Measurements from ENCODE around the gene GFY.

The GFY gene, protein sequence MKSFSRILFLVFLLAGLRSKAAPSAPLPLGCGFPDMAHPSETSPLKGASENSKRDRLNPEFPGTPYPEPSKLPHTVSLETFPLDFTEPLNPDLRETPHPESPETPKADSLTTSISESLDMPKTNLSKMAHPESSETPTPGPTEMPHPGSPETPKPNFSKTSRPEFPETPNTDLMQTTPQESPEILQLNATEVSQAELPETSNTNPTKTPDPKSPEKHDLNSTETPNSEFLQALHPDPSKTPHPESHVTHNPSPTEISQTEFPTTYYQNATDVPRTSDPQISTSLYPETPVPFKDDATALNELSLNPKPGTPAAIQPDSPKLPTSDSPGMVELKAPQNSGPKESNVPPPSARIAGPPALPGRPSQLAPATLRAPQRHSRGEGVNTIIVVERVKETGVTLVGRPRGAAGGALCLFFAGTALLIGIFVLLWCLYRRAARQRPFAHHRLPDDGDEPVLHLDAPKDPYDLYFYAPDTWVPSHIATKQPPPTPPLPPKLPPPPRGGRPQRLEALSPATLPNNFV

DNA sequence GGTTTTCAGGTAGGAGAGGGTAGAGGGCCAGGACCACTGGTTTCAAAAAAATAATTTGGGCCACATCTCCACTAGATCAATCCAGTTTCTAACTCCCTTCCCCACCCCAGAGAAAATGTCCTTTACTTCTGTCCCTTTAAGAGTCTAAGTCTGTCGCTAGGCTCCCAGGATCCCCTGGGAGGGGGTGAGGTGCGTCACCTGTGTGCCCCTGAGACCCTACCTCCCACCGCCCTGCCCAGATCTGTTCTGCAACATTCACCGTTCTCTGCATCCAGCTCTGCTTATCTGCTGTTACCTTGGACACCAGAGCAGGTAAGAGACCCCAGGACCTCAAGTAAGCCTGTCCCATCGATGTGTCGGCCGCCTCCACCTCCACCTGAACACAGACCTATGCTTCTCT is at the start of gene GFY:
TSS of gene GFY (plus strand) at position 211 of the 400 bp plus-strand sequence. CDS start 1,043 bp downstream, outside the sequence.
- DNase-seq (ENCODE audit: low read depth in 2 of 2): no peak

DNA sequence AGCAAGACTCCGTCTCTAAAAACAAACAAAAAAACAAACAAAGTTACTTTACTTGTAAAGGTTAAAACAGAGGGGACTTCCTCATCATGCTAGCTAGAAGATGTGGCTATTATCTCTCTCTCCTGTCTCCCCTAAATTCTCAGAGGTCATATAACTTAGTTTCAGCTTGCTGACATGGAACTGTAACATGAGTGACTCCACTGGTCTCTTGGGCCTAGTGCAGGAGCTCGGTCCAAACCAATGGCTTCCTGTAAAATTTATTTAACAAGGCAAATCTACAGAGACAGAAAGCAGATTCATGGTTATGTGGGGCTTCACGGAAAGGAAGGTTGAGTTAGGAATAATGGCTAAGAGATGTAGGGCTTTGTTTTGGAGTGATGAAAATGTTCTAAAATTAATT is 46.7 kb upstream of the GFY start:
- DNase-seq (ENCODE audit: low read depth in 2 of 2): no peak

DNA sequence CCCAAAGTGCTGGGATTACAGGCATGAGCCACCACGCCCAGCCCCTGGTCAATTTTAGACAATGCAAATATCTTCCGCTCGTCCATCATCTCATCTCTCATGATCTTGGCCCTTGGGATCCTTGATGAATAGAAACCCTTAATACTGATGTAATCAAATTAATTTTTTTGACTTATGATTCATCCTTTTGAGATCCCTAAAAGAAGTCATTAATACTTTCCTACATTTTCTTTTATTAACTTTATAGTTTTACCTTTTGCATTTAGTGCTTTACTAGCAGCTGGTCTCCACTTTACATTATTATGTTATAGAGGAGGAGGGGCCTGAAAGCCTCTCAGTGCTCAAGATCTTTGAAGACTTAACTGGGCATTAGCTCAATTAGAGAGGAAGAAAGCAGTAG is 44.8 kb upstream of the GFY start:
- DNase-seq (ENCODE audit: low read depth in 2 of 2): no peak

DNA sequence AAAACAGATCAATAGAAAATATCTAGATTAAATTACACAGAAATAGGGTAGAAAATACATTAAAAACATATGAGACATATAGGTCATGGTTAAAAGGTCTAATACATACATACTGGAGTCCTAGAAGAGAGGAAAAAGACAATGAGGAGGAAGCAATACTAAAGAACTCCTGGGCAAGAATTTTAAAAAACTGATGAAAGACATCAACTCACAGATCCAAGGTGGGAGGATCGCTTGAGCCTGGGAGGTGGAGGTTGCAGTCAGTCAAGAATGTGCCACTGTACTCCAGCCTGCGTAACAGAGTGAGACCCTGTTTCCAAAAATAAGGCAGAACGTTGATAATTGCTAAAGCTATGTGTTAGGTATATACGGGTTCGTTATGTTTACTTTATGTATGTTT is 42.5 kb upstream of the GFY start:
- no peak for DNase-seq (ENCODE audit: low read depth in 2 of 2)

DNA sequence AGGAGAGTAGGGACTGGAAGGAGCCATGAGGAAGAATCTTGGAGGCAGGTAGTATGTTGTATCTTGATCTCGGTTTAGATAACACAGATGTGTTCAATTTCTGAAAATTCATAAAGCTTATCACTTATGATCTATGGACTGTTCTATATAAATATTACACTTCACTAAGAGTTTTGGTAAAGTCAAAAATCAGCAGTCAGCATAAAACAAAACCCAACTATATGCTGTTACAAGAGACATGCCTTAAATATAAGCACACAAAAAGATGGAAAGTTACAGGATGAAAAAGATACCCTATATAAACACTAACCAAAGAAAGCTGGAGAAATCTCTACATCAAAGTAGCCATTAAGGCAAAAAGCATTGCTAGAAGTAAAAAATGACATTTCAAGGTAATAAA is 41.6 kb upstream of the GFY start:
- no peak for DNase-seq (ENCODE audit: low read depth in 2 of 2)

- peak; percentile 80 to 86 for DNase-seq (ENCODE audit: low read depth in 2 of 2)
Measured at GRCh38 chr19:49387936-49388372, 37.2 kb upstream of the GFY start, which contains the start of gene KASH5. TSS of gene KASH5 (plus strand) at chr19:49388249. CDS start at chr19:49390884, 2,635 bp downstream.

DNA sequence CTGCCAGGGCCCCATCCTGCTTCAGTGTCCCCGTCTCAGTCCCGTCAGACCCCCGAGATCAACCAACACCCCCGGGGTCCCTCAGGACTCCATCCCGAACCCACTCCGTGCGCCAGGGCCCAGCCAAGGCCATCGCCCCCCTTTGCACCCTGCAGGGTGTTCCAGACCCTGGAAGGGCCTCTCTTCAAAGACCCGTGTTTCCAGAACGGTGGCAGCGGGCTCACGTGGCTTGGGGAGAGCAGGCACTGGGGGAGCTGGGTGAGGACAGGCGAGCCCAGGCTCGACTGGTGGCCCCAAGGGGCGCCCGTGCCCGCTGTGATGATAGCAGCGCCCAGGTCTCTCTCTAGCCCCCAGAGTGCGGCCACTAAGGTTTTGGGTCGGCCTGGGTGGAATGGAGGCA is 35.8 kb upstream of the GFY start:
- no peak for DNase-seq (ENCODE audit: low read depth in 2 of 2)

DNA sequence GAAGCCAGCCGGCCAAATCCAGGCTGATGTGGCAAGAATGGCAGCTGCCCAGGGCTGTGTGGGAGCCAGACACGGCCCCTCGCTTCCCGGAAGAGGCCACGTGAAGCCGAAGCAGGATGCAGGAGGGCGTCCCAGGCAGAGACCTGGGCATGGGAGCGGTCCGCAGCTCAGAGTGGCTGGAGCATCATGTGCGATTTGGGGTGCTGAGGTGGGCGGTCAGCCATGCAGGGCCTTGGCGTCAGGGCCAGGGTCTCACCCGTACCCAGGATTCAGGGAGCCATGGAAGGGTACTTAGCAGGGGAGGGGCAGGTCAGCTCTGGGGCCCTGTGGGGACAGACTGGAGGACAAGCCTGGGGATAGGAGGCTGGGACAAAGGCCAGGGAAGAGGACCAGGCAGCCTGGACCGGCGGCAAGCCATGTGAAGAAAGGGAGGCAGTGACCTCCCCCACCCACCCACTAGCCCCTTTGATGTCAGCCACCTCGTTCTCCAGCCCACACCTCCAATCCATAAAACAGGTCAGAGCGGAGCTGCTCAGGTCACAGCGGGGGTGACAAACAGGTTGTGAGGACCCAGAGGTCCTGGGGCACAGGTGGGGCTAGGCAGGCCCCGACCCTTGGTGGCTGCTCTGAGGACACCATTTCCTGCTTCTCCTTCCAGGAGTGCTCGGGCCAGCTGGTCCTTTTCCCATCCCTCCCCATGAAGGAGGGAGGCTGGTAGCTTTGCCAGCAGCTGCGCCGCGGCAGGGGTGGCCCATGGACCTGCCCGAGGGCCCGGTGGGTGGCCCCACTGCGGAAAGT is 34.9 kb upstream of the GFY start:
- DNase-seq (ENCODE audit: low read depth in 2 of 2): no peak

DNA sequence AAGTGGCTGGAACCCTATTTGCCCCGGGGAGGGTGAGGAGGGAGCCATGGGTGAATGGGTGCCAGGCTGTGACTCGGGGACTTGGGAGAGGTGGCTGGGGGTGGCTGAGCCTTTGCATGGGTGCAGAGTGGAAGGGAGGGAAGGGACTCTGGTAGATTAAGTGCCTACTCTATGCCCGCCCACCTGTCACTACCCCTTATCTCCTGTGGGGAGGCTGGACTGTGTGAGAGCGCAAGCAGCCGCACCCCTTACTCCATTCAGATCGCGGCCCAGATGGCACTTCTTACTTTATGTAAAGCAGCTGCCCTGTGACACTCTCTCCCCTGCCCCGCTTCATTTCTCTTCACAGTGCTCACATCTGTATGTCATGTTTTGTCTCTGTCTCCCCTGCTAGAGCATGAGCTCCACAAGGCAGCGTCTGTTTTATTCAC is 34.2 kb upstream of the GFY start:
- DNase-seq (ENCODE audit: low read depth in 2 of 2): no peak

GRCh38 chr19:49391581-49392399 is 33.4 kb upstream of the GFY start:
- peak; percentile 64 to 72 for DNase-seq (ENCODE audit: low read depth in 2 of 2)

GRCh38 chr19:49393881-49394280 is 31.3 kb upstream of the GFY start:
- DNase-seq (ENCODE audit: low read depth in 2 of 2): no peak

- DNase-seq (ENCODE audit: low read depth in 2 of 2): no peak
Measured at GRCh38 chr19:49395581-49396407, 29.4 kb upstream of the GFY start.

DNA sequence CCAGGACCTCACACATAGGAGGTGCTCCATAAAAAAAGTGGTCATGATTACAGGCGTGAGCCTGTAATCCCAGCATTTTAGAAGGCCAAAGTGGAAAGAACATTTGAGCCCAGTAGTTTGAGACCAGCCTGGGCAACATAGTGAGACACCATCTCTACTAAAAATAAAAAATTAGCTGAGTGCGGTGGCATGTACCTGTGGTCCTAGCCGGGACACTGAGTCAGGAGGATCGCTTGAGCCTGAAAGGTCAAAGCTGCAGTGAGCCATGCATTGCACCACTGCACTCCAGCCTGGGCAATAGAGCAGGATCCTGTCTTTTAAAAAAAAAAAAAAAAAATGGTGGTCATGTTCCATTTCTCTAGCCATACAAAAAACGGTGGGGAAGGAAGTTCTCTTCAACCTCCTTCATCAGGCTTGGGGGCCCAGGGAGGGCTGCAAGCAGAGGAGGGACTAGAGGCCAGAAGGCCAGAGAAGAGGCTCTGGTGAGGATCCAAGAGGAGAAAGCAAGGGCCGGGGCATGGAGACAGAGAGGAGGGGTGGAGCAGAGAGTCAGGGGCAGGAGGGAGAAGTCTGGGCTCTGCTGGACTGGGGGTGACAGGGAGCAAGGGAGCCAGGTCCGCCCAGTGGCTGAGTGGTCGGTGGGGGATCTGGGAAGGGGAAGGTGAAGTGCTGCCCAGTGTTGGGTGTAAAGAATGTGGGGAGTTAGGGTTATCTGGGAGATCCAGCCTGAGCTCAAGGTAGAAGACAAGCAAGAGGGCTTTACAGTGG is 28.3 kb upstream of the GFY start:
- no peak for DNase-seq (ENCODE audit: low read depth in 2 of 2)

DNA sequence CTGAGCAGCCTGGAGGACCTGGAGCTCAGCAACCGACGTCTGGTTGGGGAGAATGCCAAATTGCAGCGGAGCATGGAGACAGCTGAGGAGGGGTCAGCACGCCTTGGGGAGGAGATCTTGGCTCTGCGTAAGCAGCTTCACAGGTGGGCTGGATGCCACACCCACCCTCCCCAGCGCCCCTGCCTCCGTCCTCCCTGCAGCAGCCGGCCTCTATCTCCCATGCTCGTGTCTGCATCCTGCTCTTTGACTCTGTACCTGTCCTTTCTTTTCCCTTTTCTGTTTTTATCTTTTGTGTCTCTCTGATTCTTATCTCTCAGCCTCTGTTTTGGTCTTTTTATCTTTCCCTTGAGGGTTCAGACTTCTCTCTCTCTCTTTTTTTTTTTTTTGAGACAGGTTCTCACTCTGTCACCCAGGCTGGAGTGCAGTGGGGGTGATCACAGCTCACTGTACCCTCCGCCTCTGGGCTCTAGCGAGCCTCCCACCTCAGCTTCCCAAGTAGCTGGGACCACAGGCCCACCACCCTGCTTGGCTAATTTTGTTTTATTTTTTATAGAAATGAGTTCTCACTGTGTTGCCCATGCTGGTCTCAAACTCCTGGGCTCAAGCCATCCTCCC is 27.1 kb upstream of the GFY start:
- no peak for DNase-seq (ENCODE audit: low read depth in 2 of 2)

GRCh38 chr19:49398931-49399330 is 26.3 kb upstream of the GFY start:
- no peak for DNase-seq (ENCODE audit: low read depth in 2 of 2)

DNA sequence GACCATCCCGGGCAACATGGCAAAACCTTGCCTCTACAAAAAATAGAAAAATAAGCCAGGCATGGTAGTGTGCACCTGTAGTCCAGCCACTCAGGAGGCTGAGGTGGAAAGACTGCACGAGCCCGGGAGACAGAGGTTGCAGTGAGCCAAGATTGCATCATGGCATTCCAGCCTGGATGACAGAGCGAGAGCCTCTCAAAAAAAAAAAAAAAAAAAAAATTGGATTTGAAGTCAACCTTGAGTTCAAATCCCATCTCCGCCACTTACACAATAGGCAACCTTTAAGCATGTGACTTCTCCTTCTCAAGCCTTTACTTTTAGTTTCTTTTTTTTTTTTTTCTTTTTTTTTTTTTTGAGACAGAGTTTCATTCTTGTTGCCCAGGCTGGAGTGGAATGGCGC is 25.2 kb upstream of the GFY start:
- no peak for DNase-seq (ENCODE audit: low read depth in 2 of 2)

- DNase-seq (ENCODE audit: low read depth in 2 of 2): no peak
Measured at GRCh38 chr19:49403404-49404187, 21.6 kb upstream of the GFY start.

- DNase-seq (ENCODE audit: low read depth in 2 of 2): no peak
Measured at GRCh38 chr19:49407079-49407478, 18.1 kb upstream of the GFY start.

GRCh38 chr19:49407482-49408015 is 17.6 kb upstream of the GFY start:
- no peak for DNase-seq (ENCODE audit: low read depth in 2 of 2)

All from stimulated activated CD4-positive, alpha-beta T cell treated with anti-CD3 and anti-CD28 coated beads, Interleukin-15, amount 100 ng/mL, for 48 hours (primary cell).